WTC11 (cell line): ENCODE data around the gene DDB1. TPM values are rescaled to one million over a fixed set of nuclear protein-coding genes. Genes with fewer than 3 reads are reported as not detected.

Experiments used
- AFF4 ChIP-seq: sonication (generic); formaldehyde crosslinking; IDR thresholded peaks from 2 replicates; pipeline ENCODE4 v1.8.1; 2023; ENCODE audit warnings: mild to moderate bottlenecking, missing genetic modification reagents, borderline replicate concordance
- ATF6 ChIP-seq: sonication (generic); formaldehyde crosslinking; IDR thresholded peaks from 2 replicates; pipeline ENCODE4 v1.8.1; 2023; ENCODE audit warnings: mild to moderate bottlenecking, missing genetic modification reagents
- CREM ChIP-seq: sonication (generic); formaldehyde crosslinking; IDR thresholded peaks from 2 replicates; pipeline ENCODE4 v1.8.1; 2022; ENCODE audit warnings: mild to moderate bottlenecking, missing genetic modification reagents, moderate library complexity
- ETV6 ChIP-seq: sonication (generic); formaldehyde crosslinking; IDR thresholded peaks from 2 replicates; pipeline ENCODE4 v1.8.1; 2022; ENCODE audit warnings: mild to moderate bottlenecking, missing genetic modification reagents
- KAT7 ChIP-seq: sonication (generic); formaldehyde crosslinking; IDR thresholded peaks from 2 replicates; pipeline ENCODE4 v1.8.1; 2023; ENCODE audit warnings: missing genetic modification reagents, mild to moderate bottlenecking, borderline replicate concordance
- MYBL2 ChIP-seq: sonication (generic); formaldehyde crosslinking; IDR thresholded peaks from 2 replicates; pipeline ENCODE4 v1.8.1; 2023; ENCODE audit warnings: mild to moderate bottlenecking, moderate library complexity, missing genetic modification reagents
- NR1H2 ChIP-seq: sonication (generic); formaldehyde crosslinking; IDR thresholded peaks from 2 replicates; pipeline ENCODE4 v1.9.0; 2021; ENCODE audit warnings: mild to moderate bottlenecking, moderate library complexity, missing genetic modification reagents
- PRRX2 ChIP-seq: fragments of 250-450 bp; sonication (Bioruptor Pico); IDR thresholded peaks from 2 replicates; pipeline ENCODE4 v1.8.0; 2021; ENCODE audit warnings: mild to moderate bottlenecking
- RELA ChIP-seq: sonication (generic); formaldehyde crosslinking; IDR thresholded peaks from 2 replicates; pipeline ENCODE4 v1.8.1; 2022; ENCODE audit warnings: missing genetic modification reagents, mild to moderate bottlenecking, borderline replicate concordance
- SMAD3 ChIP-seq: sonication (generic); formaldehyde crosslinking; IDR thresholded peaks from 2 replicates; pipeline ENCODE4 v1.8.0; 2022; ENCODE audit warnings: missing genetic modification reagents, mild to moderate bottlenecking, borderline replicate concordance
- SOX15 ChIP-seq: fragments of 250-450 bp; sonication (Bioruptor Pico); IDR thresholded peaks from 2 replicates; pipeline ENCODE4 v1.9.0; 2021; ENCODE audit warnings: mild to moderate bottlenecking
- TCF7 ChIP-seq: sonication (generic); formaldehyde crosslinking; IDR thresholded peaks from 2 replicates; pipeline ENCODE4 v1.8.0; 2022; ENCODE audit warnings: mild to moderate bottlenecking, low read depth, missing genetic modification reagents, moderate library complexity
- ZBTB21 ChIP-seq: sonication (generic); formaldehyde crosslinking; IDR thresholded peaks from 2 replicates; pipeline ENCODE4 v1.8.1; 2023; ENCODE audit warnings: mild to moderate bottlenecking, missing genetic modification reagents, borderline replicate concordance
- ZNF219 ChIP-seq: sonication (generic); formaldehyde crosslinking; IDR thresholded peaks from 2 replicates; pipeline ENCODE4 v1.8.0; 2023; ENCODE audit warnings: missing genetic modification reagents, mild to moderate bottlenecking, borderline replicate concordance
- ZNF416 ChIP-seq: fragments of 250-450 bp; sonication (Bioruptor Pico); IDR thresholded peaks from 2 replicates; pipeline ENCODE4 v1.9.0; 2021; ENCODE audit warnings: mild to moderate bottlenecking, inconsistent platforms
- ZNF532 ChIP-seq: fragments of 250-450 bp; sonication (Bioruptor Pico); IDR thresholded peaks from 2 replicates; pipeline ENCODE4 v1.9.0; 2021; ENCODE audit warnings: mild to moderate bottlenecking, borderline replicate concordance
- total RNA-seq: library from RNA; stranded (reverse); gene quantifications from 3 replicates; pipeline ENCODE4 v1.2.3, GENCODE V29; 2021
- TF ChIP-seq, protein P1 (sequence below): sonication (generic); formaldehyde crosslinking; IDR thresholded peaks from 2 replicates; pipeline ENCODE4 v1.8.0; 2022; ENCODE audit warnings: missing genetic modification reagents
- TF ChIP-seq, protein P2 (sequence below): sonication (generic); formaldehyde crosslinking; IDR thresholded peaks from 2 replicates; pipeline ENCODE4 v1.8.0; 2022; ENCODE audit warnings: mild to moderate bottlenecking, missing genetic modification reagents
- TF ChIP-seq, protein P3 (sequence below): fragments of 200-600 bp; IDR thresholded peaks from 2 replicates; pipeline ENCODE4 v1.8.0; 2022; ENCODE audit warnings: antibody characterized with exemption
- TF ChIP-seq, protein P4 (sequence below): sonication (generic); formaldehyde crosslinking; IDR thresholded peaks from 2 replicates; pipeline ENCODE4 v1.8.1; 2022; ENCODE audit warnings: low read depth, mild to moderate bottlenecking, moderate library complexity, missing genetic modification reagents, borderline replicate concordance

DDB1 gene
- total RNA-seq, 1 experiment from 2014 or later = 316 TPM

GRCh38 chr11:61361741-61362541 is 29.0 kb upstream of the DDB1 start, which contains the start of the genes CYB561A3 and TMEM138 (continued):
- TF ChIP-seq, protein P1, sequence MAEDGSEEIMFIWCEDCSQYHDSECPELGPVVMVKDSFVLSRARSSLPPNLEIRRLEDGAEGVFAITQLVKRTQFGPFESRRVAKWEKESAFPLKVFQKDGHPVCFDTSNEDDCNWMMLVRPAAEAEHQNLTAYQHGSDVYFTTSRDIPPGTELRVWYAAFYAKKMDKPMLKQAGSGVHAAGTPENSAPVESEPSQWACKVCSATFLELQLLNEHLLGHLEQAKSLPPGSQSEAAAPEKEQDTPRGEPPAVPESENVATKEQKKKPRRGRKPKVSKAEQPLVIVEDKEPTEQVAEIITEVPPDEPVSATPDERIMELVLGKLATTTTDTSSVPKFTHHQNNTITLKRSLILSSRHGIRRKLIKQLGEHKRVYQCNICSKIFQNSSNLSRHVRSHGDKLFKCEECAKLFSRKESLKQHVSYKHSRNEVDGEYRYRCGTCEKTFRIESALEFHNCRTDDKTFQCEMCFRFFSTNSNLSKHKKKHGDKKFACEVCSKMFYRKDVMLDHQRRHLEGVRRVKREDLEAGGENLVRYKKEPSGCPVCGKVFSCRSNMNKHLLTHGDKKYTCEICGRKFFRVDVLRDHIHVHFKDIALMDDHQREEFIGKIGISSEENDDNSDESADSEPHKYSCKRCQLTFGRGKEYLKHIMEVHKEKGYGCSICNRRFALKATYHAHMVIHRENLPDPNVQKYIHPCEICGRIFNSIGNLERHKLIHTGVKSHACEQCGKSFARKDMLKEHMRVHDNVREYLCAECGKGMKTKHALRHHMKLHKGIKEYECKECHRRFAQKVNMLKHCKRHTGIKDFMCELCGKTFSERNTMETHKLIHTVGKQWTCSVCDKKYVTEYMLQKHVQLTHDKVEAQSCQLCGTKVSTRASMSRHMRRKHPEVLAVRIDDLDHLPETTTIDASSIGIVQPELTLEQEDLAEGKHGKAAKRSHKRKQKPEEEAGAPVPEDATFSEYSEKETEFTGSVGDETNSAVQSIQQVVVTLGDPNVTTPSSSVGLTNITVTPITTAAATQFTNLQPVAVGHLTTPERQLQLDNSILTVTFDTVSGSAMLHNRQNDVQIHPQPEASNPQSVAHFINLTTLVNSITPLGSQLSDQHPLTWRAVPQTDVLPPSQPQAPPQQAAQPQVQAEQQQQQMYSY = 0 out of 2 replicates have a peak, but pooled peaks have one; percentile 24
- TF ChIP-seq ZBTB21 (no peak), ZNF416 (CRISPR knock-in tag) (no peak), PRRX2 (CRISPR knock-in tag) (no peak), RELA (CRISPR knock-in tag) (no peak), ZNF532 (no peak), ZNF219 (no peak), NR1H2 (CRISPR knock-in tag) (no peak), SOX15 (CRISPR knock-in tag) (no peak), ATF6 (CRISPR knock-in tag) (no peak), CREM (CRISPR knock-in tag) (peak; percentile 30; the same call in 1 of the 2 replicates), SMAD3 (peak; percentile 60; the same call in 1 of the 2 replicates), MYBL2 (CRISPR knock-in tag) (peak; percentile 90; the same call in 1 of the 2 replicates), TCF7 (no peak), KAT7 (CRISPR knock-in tag) (peak; percentile 21; the same call in 1 of the 2 replicates), ETV6 (CRISPR knock-in tag) (peak; percentile 63; the same call in 1 of the 2 replicates), AFF4 (CRISPR knock-in tag) (no peak)
- TF ChIP-seq, protein P2, sequence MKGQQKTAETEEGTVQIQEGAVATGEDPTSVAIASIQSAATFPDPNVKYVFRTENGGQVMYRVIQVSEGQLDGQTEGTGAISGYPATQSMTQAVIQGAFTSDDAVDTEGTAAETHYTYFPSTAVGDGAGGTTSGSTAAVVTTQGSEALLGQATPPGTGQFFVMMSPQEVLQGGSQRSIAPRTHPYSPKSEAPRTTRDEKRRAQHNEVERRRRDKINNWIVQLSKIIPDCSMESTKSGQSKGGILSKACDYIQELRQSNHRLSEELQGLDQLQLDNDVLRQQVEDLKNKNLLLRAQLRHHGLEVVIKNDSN (CRISPR knock-in tag) = peak; percentile 48; the same call in 1 of the 2 replicates
- TF ChIP-seq, protein P3, sequence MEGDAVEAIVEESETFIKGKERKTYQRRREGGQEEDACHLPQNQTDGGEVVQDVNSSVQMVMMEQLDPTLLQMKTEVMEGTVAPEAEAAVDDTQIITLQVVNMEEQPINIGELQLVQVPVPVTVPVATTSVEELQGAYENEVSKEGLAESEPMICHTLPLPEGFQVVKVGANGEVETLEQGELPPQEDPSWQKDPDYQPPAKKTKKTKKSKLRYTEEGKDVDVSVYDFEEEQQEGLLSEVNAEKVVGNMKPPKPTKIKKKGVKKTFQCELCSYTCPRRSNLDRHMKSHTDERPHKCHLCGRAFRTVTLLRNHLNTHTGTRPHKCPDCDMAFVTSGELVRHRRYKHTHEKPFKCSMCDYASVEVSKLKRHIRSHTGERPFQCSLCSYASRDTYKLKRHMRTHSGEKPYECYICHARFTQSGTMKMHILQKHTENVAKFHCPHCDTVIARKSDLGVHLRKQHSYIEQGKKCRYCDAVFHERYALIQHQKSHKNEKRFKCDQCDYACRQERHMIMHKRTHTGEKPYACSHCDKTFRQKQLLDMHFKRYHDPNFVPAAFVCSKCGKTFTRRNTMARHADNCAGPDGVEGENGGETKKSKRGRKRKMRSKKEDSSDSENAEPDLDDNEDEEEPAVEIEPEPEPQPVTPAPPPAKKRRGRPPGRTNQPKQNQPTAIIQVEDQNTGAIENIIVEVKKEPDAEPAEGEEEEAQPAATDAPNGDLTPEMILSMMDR = no peak
- TF ChIP-seq, protein P4, sequence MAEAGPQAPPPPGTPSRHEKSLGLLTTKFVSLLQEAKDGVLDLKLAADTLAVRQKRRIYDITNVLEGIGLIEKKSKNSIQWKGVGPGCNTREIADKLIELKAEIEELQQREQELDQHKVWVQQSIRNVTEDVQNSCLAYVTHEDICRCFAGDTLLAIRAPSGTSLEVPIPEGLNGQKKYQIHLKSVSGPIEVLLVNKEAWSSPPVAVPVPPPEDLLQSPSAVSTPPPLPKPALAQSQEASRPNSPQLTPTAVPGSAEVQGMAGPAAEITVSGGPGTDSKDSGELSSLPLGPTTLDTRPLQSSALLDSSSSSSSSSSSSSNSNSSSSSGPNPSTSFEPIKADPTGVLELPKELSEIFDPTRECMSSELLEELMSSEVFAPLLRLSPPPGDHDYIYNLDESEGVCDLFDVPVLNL = no peak
